GM04503 (cell line): ENCODE data around the gene SCAMP5.

Experiments used
- DNase-seq: peaks from one replicate; pipeline ENCODE4 v3.0.0-alpha.2; 2012; ENCODE audit warnings: low read depth

The SCAMP5 gene

GRCh38 chr15:74995182-74995778 is at the start of gene SCAMP5:
Gene SCAMP5, plus strand, starts transcription at chr15:74995563. Its CDS starts 16,277 bp downstream, at chr15:75011840.
- DNase-seq = peak; percentile 29

- DNase-seq = no peak
Observed at GRCh38 chr15:74950078-74950908, 45.1 kb upstream of the SCAMP5 start.

- no peak for DNase-seq
Observed at GRCh38 chr15:74951006-74951405, 44.4 kb upstream of the SCAMP5 start.

- DNase-seq = no peak
Observed at GRCh38 chr15:74954515-74954914, 40.8 kb upstream of the SCAMP5 start.

GRCh38 chr15:74955017-74955416 is 40.3 kb upstream of the SCAMP5 start:
- no peak for DNase-seq

GRCh38 chr15:74955796-74956647 is 39.3 kb upstream of the SCAMP5 start:
- no peak for DNase-seq

- no peak for DNase-seq
Observed at GRCh38 chr15:74956648-74957475, 38.5 kb upstream of the SCAMP5 start, which contains the start of gene RPP25. Gene RPP25, minus strand, starts transcription at chr15:74956772. Its CDS starts 189 bp downstream, at chr15:74956583.

- no peak for DNase-seq
Observed at GRCh38 chr15:74957476-74958035, 37.8 kb upstream of the SCAMP5 start.

- DNase-seq = no peak
Observed at GRCh38 chr15:74958320-74958907, 36.9 kb upstream of the SCAMP5 start.

GRCh38 chr15:74958908-74959585 is 36.3 kb upstream of the SCAMP5 start:
- no peak for DNase-seq

- no peak for DNase-seq
Observed at GRCh38 chr15:74959586-74959939, 35.8 kb upstream of the SCAMP5 start.

- no peak for DNase-seq
Observed at GRCh38 chr15:74960286-74960685, 35.1 kb upstream of the SCAMP5 start.

GRCh38 chr15:74960995-74961588 is 34.3 kb upstream of the SCAMP5 start:
- DNase-seq = no peak

- no peak for DNase-seq
Observed at GRCh38 chr15:74961616-74962015, 33.7 kb upstream of the SCAMP5 start.

GRCh38 chr15:74962219-74962618 is 33.1 kb upstream of the SCAMP5 start:
- no peak for DNase-seq

- DNase-seq = no peak
Observed at GRCh38 chr15:74962671-74963070, 32.7 kb upstream of the SCAMP5 start.

- no peak for DNase-seq
Observed at GRCh38 chr15:74963213-74963612, 32.1 kb upstream of the SCAMP5 start.

- DNase-seq = no peak
Observed at GRCh38 chr15:74964794-74965193, 30.6 kb upstream of the SCAMP5 start.

GRCh38 chr15:74967670-74968069 is 27.7 kb upstream of the SCAMP5 start:
- DNase-seq = no peak

- no peak for DNase-seq
Observed at GRCh38 chr15:74976159-74976558, 19.2 kb upstream of the SCAMP5 start.
